Coronary artery (tissue), 2 donors: ENCODE data around the gene ZNF506.
"Not testable (repeated sequence)": the region's sequence is repeated elsewhere in the genome, so short reads cannot be mapped to it uniquely, and the experiment has no call there.

Experiments used
- DNase-seq: peaks from one replicate; pipeline ENCODE4 v3.0.0-alpha.2; 2017; ENCODE audit warnings: low spot score
- H3K27ac ChIP-seq, 2 donors: fragments of 200-600 bp; sonication (generic); one replicate each; pipeline ENCODE4 v1.5.1; 2016 to 2019
- H3K4me3 ChIP-seq: fragments of 200-600 bp; sonication (generic); 2 replicates; pipeline ENCODE4 v1.5.1; 2016; ENCODE audit warnings: mild to moderate bottlenecking, moderate library complexity
- CTCF ChIP-seq: fragments of 200-600 bp; sonication (generic); IDR thresholded peaks from one replicate; pipeline ENCODE4 v1.5.1; 2019; ENCODE audit warnings: antibody characterized with exemption

Gene ZNF506

GRCh38 chr19:19821366-19821951, at the start of gene ZNF506:
TSS of gene ZNF506 (minus strand) at chr19:19821750. CDS start at chr19:19821603, 147 bp downstream.
- TF ChIP-seq CTCF = no peak
- peak; percentile 98 for DNase-seq
- peak within 1 kb of the TSS; percentile 92 for H3K4me3 ChIP-seq
- H3K27ac ChIP-seq = peak within 1 kb of the TSS; percentile 94 to 99

GRCh38 chr19:19870086-19870485, 48.5 kb upstream of the ZNF506 start:
- not testable (repeated sequence) for H3K27ac ChIP-seq, DNase-seq, H3K4me3 ChIP-seq

- no peak for TF ChIP-seq CTCF
- DNase-seq = no peak
- Histone ChIP-seq H3K27ac (peak overlapping the region; percentile 91 to 94), H3K4me3 (peak overlapping the region; percentile 70)
Measured at GRCh38 chr19:19866611-19867248, 45.2 kb upstream of the ZNF506 start.

- Histone ChIP-seq H3K4me3 (peak within 1 kb of the TSS; percentile 70), H3K27ac (peak within 1 kb of the TSS; percentile 91 to 94)
- TF ChIP-seq CTCF = no peak
- peak; percentile 97 for DNase-seq
Measured at GRCh38 chr19:19865750-19866610, 44.4 kb upstream of the ZNF506 start, which contains the start of gene ZNF253. TSS of gene ZNF253 (plus strand) at chr19:19865882. CDS start at chr19:19865997, 115 bp downstream.

GRCh38 chr19:19860756-19861390, 39.3 kb upstream of the ZNF506 start:
- Histone ChIP-seq H3K4me3 (peak overlapping the region; percentile 43), H3K27ac (no peak overlapping the region)
- no peak for DNase-seq
- TF ChIP-seq CTCF = no peak

- no peak for DNase-seq
- Histone ChIP-seq H3K27ac (no peak overlapping the region), H3K4me3 (no peak overlapping the region)
- TF ChIP-seq CTCF = no peak
Measured at GRCh38 chr19:19858751-19859150, 37.2 kb upstream of the ZNF506 start.

GRCh38 chr19:19851740-19852139, 30.2 kb upstream of the ZNF506 start:
- not testable (repeated sequence) for DNase-seq, H3K27ac ChIP-seq, H3K4me3 ChIP-seq
